GM18507 (cell line): ENCODE results near the gene ITGB8.

Experiments
- DNase-seq: peaks from one replicate; pipeline ENCODE4 v3.0.0; 2011; ENCODE audit warnings: low read depth; ENCODE audit not compliant: insufficient read length; ENCODE audit errors: extremely low spot score
- FAIRE-seq: peaks from 2 replicates; lab custom pipeline; 2011; peaks lifted over from hg19 to GRCh38; lab: Jason Lieb, UNC

The ITGB8 gene

GRCh38 chr7:20441991-20442441, 111.3 kb downstream of the ITGB8 start:
- FAIRE-seq = no peak
- no peak for DNase-seq

GRCh38 chr7:20442951-20443350, 112.3 kb downstream of the ITGB8 start:
- FAIRE-seq = no peak
- DNase-seq = no peak

GRCh38 chr7:20444030-20444800, 113.5 kb downstream of the ITGB8 start:
- peak; percentile 33 for FAIRE-seq

GRCh38 chr7:20447021-20447650, 116.4 kb downstream of the ITGB8 start:
- peak; percentile 65 for FAIRE-seq
- DNase-seq = no peak

More at GRCh38 chr7:20444030-20444800, 113.5 kb downstream of the ITGB8 start:
- no peak for DNase-seq

- no peak for FAIRE-seq
- no peak for DNase-seq
Measured at GRCh38 chr7:20449176-20449575, 118.5 kb downstream of the ITGB8 start.

- DNase-seq = no peak
- no peak for FAIRE-seq
Measured at GRCh38 chr7:20450536-20450935, 119.8 kb downstream of the ITGB8 start.

GRCh38 chr7:20454202-20454601, 123.5 kb downstream of the ITGB8 start:
- DNase-seq (no peak), FAIRE-seq (no peak)

- FAIRE-seq (no peak), DNase-seq (no peak)
Measured at GRCh38 chr7:20456701-20457100, 126.0 kb downstream of the ITGB8 start.

- FAIRE-seq (no peak), DNase-seq (no peak)
Measured at GRCh38 chr7:20458521-20458920, 127.8 kb downstream of the ITGB8 start.

GRCh38 chr7:20459419-20459818, 128.7 kb downstream of the ITGB8 start:
- FAIRE-seq (no peak), DNase-seq (no peak)

- no peak for DNase-seq
- FAIRE-seq = no peak
Measured at GRCh38 chr7:20464891-20465290, 134.2 kb downstream of the ITGB8 start.
